DMS53 treated with DMSO at 0.1 percent for 48 hours (cell line): ENCODE results near the gene UFSP1.

Experiments
- DNase-seq: peaks from one replicate; lab custom pipeline; 2025; ENCODE audit not compliant: unreplicated experiment; lab: John Stamatoyannopoulos, UW

UFSP1 gene

DNA sequence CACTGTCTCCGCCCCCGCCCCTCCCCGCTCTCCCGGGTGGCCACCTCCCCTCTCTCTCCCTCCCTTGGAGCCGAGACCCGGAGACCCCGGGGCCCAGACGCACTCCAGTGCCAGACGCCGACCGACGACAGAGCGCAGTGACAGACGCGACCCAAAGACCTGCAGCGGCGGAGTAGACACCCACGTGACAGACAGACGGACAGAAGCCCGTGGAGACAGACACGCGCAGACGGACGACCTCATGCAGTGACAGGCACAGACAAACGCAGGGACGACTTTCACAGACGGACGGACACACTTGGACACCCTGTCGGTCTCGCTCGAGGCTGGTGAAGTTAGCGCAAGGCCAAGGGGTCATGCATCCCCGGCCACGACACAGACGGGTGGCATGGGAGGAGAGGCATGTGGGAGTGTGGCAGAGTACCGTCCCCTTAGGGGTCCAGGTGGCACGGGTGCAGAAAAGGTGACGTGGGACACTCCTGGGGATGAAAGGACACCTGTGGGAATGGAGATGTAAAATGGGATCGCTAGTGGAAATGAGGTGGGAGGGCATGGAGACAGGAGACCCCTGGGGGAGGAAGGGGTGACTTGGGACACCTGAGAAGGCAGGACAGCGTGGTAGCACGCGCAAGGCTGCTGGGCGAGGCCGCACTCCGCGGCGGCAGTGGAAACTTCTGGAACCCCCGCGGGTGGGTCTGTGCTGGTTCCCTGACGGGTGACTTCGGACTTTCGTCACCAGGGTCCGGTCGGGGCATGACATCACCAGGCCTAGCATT is 6.6 kb upstream of the UFSP1 start:
- no peak for DNase-seq

- no peak for DNase-seq
These were observed 6.1 kb upstream of the UFSP1 start, which contains the start of gene ACHE for GRCh38 chr7:100895701-100895955. Gene ACHE, minus strand, starts transcription at chr7:100895888. Its CDS starts 1,656 bp downstream, at chr7:100894232.

DNA sequence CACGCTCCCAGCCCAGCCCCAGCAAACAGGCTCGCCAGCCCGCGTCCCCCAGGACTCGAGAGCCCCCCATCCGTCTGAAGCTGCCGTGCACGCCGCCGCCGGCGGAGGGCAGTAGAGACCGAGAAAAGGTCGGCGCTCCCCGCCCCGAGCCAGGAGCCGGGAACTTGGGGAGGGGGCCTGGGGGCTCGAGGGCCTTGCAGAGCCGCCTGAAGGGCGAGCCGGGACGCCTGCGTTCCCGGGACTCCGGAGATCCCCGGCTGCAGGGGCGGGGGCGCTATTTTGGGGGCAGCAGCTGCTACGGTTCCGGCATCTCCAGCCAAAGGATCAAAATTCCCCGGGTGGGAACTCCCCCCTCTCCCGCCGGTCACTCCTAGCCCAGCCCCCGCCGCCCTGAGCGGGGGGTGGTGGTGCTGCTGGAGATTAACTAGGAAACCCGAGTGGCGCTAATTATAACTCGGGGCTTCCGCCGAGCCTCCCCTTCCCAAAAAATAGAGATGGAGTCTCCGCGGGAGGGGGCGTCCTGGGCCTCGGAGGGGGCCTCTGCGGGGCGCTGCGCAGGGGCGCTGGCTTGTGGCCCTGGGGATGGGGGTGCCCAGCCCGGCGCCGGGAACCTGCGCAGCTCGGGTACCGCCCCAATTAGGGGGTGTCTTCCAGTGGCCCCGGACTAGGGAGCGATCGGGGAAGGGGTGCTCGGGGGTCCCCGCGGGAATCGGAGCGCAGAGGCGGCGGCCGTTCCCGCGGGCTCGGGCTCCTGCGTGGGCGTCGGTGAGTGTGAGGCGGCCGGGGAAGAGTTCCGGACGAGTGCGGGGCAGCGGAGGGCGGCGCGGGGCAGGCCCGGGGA is 5.6 kb upstream of the UFSP1 start:
- no peak for DNase-seq

DNA sequence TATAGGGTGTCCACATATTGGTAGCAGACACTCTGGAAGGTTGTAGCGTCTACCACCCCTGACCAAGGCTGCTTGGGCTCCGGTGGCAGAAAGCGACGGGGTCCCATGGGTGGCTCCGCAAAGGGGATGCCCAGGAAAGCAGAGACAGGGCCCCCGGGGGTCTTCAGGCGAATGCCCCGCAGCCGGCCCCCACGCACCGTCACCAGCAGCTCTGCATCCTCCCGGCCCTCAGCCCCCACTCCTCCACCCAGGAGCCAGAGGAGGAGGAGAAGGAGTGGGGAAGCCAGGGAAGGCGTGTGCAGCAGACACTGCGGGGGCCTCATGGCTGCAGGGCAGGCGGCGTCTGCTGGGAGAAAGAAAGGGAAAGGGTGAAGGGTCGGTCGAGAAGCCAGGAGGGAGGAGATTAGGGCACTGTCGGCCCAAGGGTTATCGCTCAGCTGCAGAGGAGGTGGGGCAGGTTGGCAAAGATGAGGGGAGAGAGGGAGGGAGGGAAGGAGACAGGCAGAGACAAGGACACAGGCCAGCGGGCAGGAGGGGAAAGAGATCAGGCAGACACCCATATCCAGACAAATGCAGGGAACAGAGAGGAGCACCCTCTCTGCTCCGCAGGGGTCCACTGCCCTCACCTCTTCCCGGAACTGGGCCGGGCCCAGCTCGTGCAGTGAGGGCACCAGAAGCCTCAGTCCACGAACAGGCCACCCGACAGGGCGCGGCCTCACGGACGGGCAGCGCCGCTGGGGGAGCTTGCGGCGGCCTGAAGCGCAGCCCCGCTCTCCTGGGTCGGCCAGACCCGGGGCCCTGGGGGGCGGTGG is 4.6 kb upstream of the UFSP1 start:
- no peak for DNase-seq

DNA sequence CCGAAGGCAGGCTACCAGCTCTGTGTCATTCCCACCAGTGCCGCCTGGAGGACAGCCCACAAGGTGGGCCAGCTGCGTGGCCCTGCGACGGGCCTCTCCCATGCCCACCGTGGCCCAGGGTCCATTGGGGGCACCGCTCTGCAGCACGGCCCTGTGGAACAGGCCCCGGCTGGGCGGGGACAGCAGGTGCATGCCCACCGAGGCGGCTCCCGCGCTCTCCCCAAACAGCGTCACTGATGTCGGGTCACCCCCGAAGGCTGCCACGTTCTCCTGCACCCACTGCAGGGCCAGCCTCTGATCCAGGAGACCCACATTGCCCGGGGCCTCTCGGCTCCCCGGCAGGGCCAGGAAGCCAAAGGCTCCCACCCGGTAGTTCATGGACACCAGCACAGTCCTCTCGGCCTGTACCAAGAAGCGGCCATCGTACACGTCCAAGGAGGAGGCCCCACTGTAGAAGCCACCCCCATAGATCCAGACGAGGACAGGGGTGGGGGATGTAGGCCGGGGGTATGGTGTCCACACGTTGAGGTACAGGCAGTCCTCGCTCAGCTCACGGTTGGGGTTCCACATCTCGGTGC is 3.9 kb upstream of the UFSP1 start:
- DNase-seq: no peak

DNA sequence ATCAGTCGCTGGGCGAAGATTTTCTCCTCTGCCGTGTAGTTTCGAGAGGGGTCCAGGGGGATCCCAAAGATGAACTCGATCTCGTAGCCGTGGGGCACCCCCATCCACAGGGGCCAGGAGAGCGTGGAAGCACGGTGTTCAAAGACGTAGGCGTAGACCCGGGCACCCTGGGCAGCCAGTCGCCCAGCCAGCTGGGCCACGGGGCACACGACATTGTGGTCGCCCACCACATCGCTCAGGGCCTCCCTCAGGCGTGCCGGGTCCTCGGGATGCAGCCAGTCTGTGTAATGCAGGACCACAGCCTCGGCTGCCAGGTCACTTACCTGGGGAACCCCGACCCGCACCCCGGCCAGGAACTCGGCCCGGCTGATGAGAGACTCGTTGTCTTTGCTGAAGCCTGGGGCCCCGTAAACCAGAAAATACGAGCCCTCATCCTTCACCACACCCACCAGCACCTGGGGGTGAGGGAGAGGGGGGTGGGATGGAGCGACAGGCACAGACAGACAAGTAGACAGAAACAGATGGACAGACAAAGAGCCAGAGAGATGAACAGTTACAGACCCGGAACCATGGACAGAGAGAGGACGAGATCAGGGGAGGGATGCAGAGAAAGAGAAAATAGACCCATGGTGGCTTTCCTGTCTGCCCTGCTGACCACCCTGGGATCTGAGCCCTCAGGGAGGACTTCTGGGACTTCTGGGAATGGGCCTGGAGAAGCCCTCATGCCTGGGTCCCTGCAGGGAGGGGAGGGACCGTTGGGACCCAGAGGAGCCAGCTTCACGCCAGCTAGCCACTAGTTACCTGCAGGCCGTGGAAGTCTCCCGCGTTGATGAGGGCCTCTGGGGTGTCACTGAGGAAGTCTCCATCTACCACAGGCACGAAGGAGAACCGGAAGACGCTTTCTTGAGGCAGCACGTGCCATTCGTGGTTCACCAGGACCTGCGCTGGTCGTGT is 3.1 kb upstream of the UFSP1 start:
- DNase-seq: no peak

GRCh38 chr7:100891568-100892247 is 2.2 kb upstream of the UFSP1 start:
- DNase-seq: no peak

DNA sequence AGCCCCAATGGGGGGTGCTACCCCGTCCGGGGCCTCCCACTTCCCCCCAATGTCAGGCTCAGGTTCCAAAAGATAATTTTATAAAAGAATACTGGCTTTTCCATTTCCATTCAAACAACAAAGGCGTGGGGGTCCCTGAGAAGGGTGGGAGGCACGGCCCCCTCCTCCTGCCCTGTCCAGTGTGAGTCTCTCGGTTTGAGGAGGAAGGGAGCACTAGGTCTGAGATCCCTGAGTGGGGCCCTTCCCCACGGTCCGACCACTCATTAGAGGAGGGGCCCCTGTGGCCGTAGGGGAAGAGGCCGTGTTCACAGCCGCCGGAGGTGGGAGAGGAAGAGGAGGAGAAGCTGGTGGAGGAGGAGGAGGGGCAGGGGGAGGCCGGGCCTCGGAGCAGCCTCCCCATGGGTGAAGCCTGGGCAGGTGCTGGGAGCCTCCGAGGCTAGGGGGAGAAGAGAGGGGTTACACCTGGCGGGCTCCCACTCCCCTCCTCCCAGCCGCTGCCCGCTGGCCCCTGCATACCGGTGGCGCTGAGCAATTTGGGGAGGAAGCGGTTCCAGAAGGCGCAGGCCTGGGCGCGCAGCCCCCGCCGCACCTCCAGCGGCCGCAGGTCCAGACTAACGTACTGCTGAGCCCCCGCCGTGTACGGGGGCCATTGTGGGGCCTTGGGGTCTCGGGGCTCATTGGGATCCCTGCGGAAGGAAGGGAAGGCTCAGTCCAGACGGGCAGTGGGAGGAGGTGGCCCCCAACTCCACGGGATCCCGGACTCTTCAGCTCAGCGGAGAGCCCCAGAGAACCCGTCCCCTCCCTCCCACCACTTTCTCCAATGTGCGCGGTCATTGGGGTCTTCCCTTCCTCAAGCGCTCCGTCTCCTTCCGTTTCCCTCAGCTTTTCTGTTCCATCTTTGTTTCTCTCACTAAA is 1.4 kb upstream of the UFSP1 start:
- DNase-seq: no peak

GRCh38 chr7:100888291-100888987 is 1.1 kb downstream of the UFSP1 start:
- no peak for DNase-seq

GRCh38 chr7:100887516-100888290 is 1.8 kb downstream of the UFSP1 start:
- DNase-seq: no peak

- DNase-seq: no peak
These were observed 2.5 kb downstream of the UFSP1 start for GRCh38 chr7:100886936-100887515.

DNA sequence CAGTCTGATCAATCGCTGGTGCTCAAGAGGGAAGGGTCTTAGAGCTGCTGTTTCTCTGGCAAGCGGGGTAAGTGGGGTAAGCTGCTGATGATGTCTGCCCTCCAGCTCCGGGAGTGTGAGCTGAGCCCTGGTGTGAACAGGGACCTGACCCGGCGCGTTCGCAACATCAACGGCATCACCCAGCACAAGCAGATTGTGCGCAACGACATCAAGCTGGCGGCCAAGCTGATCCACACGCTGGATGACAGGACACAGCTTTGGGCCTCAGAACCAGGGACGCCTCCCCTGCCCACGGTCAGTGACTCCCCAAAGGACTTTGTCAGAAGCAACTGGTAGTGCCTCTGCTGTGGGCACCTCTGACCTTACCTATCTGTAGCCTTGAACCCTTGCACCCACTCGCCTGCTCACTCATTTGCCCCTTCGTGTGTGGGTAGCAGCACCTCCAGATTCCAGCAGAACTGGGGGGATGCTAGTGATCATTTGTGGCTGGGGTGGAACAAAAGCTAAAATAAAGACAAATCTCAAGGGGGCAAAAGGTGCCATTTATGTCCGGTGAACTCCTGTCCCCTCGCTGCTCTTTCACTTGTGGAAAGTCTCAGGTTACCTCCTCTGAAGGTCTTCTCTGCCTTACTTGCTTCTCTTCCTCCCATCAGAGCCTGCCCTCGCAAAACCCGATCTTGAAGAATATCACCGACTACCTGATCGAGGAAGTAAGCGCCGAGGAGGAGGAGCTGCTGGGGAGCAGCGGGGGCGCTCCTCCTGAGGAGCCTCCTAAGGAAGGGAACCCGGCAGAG is 3.2 kb downstream of the UFSP1 start:
- DNase-seq: no peak

- no peak for DNase-seq
These were observed 3.9 kb downstream of the UFSP1 start for GRCh38 chr7:100885440-100886141.

- no peak for DNase-seq
These were observed 4.6 kb downstream of the UFSP1 start for GRCh38 chr7:100884736-100885439.
